ENCODE data around the gene DOK4.

DNA sequence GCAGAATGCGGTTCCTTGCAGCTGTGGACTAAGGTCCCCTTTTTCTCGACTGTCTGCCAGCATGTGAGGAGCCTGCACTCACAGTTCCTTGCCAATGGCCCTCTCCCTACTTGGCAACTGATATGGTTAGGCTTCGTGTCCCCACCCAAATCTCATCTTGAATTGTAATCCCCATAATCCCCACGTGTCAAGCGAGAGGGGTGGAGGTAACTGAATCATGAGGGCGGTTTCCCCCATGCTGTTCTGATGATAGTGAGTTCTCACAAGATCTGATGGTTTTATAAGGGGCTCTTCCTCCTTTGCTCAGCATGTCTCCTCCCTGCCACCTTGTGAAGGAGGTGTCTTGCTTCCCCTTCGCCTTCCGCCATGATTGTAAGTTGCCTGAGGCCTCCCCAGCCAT, 59.0 kb downstream of the DOK4 start:
- TF ChIP-seq, protein P1, sequence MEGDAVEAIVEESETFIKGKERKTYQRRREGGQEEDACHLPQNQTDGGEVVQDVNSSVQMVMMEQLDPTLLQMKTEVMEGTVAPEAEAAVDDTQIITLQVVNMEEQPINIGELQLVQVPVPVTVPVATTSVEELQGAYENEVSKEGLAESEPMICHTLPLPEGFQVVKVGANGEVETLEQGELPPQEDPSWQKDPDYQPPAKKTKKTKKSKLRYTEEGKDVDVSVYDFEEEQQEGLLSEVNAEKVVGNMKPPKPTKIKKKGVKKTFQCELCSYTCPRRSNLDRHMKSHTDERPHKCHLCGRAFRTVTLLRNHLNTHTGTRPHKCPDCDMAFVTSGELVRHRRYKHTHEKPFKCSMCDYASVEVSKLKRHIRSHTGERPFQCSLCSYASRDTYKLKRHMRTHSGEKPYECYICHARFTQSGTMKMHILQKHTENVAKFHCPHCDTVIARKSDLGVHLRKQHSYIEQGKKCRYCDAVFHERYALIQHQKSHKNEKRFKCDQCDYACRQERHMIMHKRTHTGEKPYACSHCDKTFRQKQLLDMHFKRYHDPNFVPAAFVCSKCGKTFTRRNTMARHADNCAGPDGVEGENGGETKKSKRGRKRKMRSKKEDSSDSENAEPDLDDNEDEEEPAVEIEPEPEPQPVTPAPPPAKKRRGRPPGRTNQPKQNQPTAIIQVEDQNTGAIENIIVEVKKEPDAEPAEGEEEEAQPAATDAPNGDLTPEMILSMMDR (IDR thresholded peaks at IDR 0.05) = no peak
- no peak for TF ChIP-seq POLR2A (IDR thresholded peaks at IDR 0.05)
